OCI-LY1 (cell line): ENCODE measurements around the gene ARHGAP24.

Experiments
- H2AFZ ChIP-seq: fragments of 200-600 bp; sonication (generic), shearing (Covaris generic); 2 replicates; pipeline ENCODE4 v1.6.0; 2014; ENCODE audit warnings: antibody characterized with exemption, mild to moderate bottlenecking, low read length
- H3F3A ChIP-seq: fragments of 200-600 bp; sonication (generic), shearing (Covaris generic); 2 replicates; pipeline ENCODE4 v1.6.0; 2014; ENCODE audit warnings: mild to moderate bottlenecking, antibody characterized with exemption, low read length, moderate library complexity; ENCODE audit not compliant: insufficient read depth
- H3K27ac ChIP-seq: fragments of 200-600 bp; sonication (generic); 2 replicates; pipeline ENCODE4 v1.5.1; 2014; ENCODE audit warnings: low read length, mixed run types, mild to moderate bottlenecking, low read depth; ENCODE audit not compliant: poor library complexity, severe bottlenecking
- H3K27me3 ChIP-seq: fragments of 200-600 bp; sonication (generic); 2 replicates; pipeline ENCODE4 v1.6.0; 2014; ENCODE audit warnings: antibody characterized with exemption, mild to moderate bottlenecking, low read length, moderate library complexity; ENCODE audit not compliant: insufficient read depth
- H3K36me3 ChIP-seq: fragments of 200-600 bp; sonication (generic); 2 replicates; pipeline ENCODE4 v1.6.1; 2014; ENCODE audit warnings: mild to moderate bottlenecking, antibody characterized with exemption, low read length, moderate library complexity, mixed read lengths; ENCODE audit not compliant: insufficient read depth
- H3K4me1 ChIP-seq: fragments of 200-600 bp; sonication (generic); 2 replicates; pipeline ENCODE4 v1.5.1; 2014; ENCODE audit warnings: mild to moderate bottlenecking, low read length, moderate library complexity; ENCODE audit not compliant: insufficient read depth, severe bottlenecking
- H3K4me2 ChIP-seq: fragments of 200-600 bp; sonication (generic), shearing (Covaris generic); 2 replicates; pipeline ENCODE4 v1.6.1; 2014; ENCODE audit warnings: low read length
- H3K4me3 ChIP-seq: fragments of 200-600 bp; sonication (generic); 2 replicates; pipeline ENCODE4 v1.5.1; 2014; ENCODE audit warnings: low read length, low read depth, mild to moderate bottlenecking, mixed read lengths; ENCODE audit not compliant: poor library complexity, severe bottlenecking
- H3K79me2 ChIP-seq: fragments of 200-600 bp; shearing (Covaris generic); 2 replicates; pipeline ENCODE4 v1.6.1; 2016; ENCODE audit warnings: mixed run types, low read length, mixed read lengths; ENCODE audit not compliant: insufficient read depth
- H3K9ac ChIP-seq: fragments of 200-600 bp; sonication (generic), shearing (Covaris generic); 2 replicates; pipeline ENCODE4 v1.6.1; 2014; ENCODE audit warnings: mild to moderate bottlenecking, low read length, mixed read lengths
- H3K9me2 ChIP-seq: fragments of 200-600 bp; sonication (generic), shearing (Covaris generic); 2 replicates; pipeline ENCODE4 v1.6.1; 2014; ENCODE audit warnings: low read depth, mild to moderate bottlenecking, low read length, mixed read lengths
- H3K9me3 ChIP-seq: fragments of 200-600 bp; shearing (Covaris generic); 2 replicates; pipeline ENCODE4 v1.6.1; 2014; ENCODE audit warnings: low read length, mixed read lengths
- H4K20me1 ChIP-seq: fragments of 200-600 bp; sonication (generic), shearing (Covaris generic); 2 replicates; pipeline ENCODE4 v1.6.0; 2016; ENCODE audit warnings: mild to moderate bottlenecking, low read length; ENCODE audit not compliant: insufficient read depth
- CTCF ChIP-seq: fragments of 200-600 bp; sonication (generic), shearing (Covaris generic); IDR thresholded peaks from 2 replicates; pipeline ENCODE4 v1.5.1; 2017; ENCODE audit warnings: mild to moderate bottlenecking, antibody characterized with exemption, low read length, moderate library complexity, mixed read lengths
- EZH2 ChIP-seq: fragments of 200-600 bp; sonication (generic), shearing (Covaris generic); IDR thresholded peaks from 2 replicates; pipeline ENCODE4 v1.8.0; 2017; ENCODE audit warnings: borderline replicate concordance, mixed run types, mild to moderate bottlenecking, antibody characterized with exemption, low read length, moderate library complexity, mixed read lengths

The ARHGAP24 gene

GRCh38 chr4:85873566-85873965 lies 398.6 kb downstream of the ARHGAP24 start:
- Histone ChIP-seq H3K36me3 (peaks cover under 1% of the 10 kb centered on the region; the same call in 1 of the 2 replicates), H3K4me3 (no peak overlapping the region), H3K27ac (no peak overlapping the region), H3K79me2 (peaks cover 5% of the 10 kb centered on the region; the same call in 1 of the 2 replicates), H3K4me1 (no peaks in the 10 kb centered on the region), H3K9ac (no peak overlapping the region), H2AFZ (no peak overlapping the region), H3K27me3 (no peaks in the 10 kb centered on the region), H3K4me2 (no peak overlapping the region), H4K20me1 (no peaks in the 10 kb centered on the region), H3K9me3 (no peaks in the 10 kb centered on the region), H3F3A (no peaks in the 10 kb centered on the region; the same call in 1 of the 2 replicates), H3K9me2 (no peaks in the 10 kb centered on the region)
- TF ChIP-seq CTCF (no peak), EZH2 (no peak)

GRCh38 chr4:85879518-85879917 lies 404.6 kb downstream of the ARHGAP24 start:
- H3K9me2 ChIP-seq, result no peaks in the 10 kb centered on the region
- H3K27ac ChIP-seq, result no peak overlapping the region
- H3K9me3 ChIP-seq, result no peaks in the 10 kb centered on the region
- H3K36me3 ChIP-seq, result peaks cover 17% of the 10 kb centered on the region; the same call in 1 of the 2 replicates
- no peak overlapping the region for H2AFZ ChIP-seq
- H3K4me1 ChIP-seq, result no peaks in the 10 kb centered on the region
- no peak for TF ChIP-seq EZH2
- TF ChIP-seq CTCF, result no peak
- no peak overlapping the region for H3K4me2 ChIP-seq
- no peak overlapping the region for H3K9ac ChIP-seq
- no peaks in the 10 kb centered on the region; the same call in none of the 2 replicates for H3K79me2 ChIP-seq
- H4K20me1 ChIP-seq, result no peaks in the 10 kb centered on the region
- H3F3A ChIP-seq, result no peaks in the 10 kb centered on the region; the same call in 1 of the 2 replicates
- H3K27me3 ChIP-seq, result no peaks in the 10 kb centered on the region
- no peak overlapping the region for H3K4me3 ChIP-seq

- H3K9me3 ChIP-seq, result no peaks in the 10 kb centered on the region
- H3K4me1 ChIP-seq, result no peaks in the 10 kb centered on the region
- no peaks in the 10 kb centered on the region for H3K27me3 ChIP-seq
- no peak overlapping the region for H3K4me2 ChIP-seq
- peaks cover 17% of the 10 kb centered on the region; the same call in 1 of the 2 replicates for H3K36me3 ChIP-seq
- TF ChIP-seq EZH2 (no peak), CTCF (no peak)
- H3K9me2 ChIP-seq, result no peaks in the 10 kb centered on the region
- H4K20me1 ChIP-seq, result no peaks in the 10 kb centered on the region
- no peak overlapping the region for H3K9ac ChIP-seq
- H3F3A ChIP-seq, result peaks cover 6% of the 10 kb centered on the region; the same call in 1 of the 2 replicates
- H2AFZ ChIP-seq, result no peak overlapping the region
- no peak overlapping the region for H3K4me3 ChIP-seq
- no peak overlapping the region for H3K27ac ChIP-seq
- H3K79me2 ChIP-seq, result peaks cover 4% of the 10 kb centered on the region
Measured at GRCh38 chr4:85883180-85883579, 408.2 kb downstream of the ARHGAP24 start.
